Mucosa of rectum (tissue), 2 donors: Measurements from ENCODE around the gene CCL20.
A peak's percentile ranks its signal among the peaks of the same experiment; 100 is the strongest.

Source experiments
- H3K27ac ChIP-seq, 2 donors: one replicate each; pipeline ENCODE4 v1.7.0; 2013; ENCODE audit warnings: inconsistent platforms in 2 of 2, low read depth in 2 of 2, low read length in 2 of 2
- H3K27me3 ChIP-seq, 2 donors: one replicate each; pipeline ENCODE4 v1.7.0; 2013; ENCODE audit warnings: low read length in 2 of 2; ENCODE audit not compliant: control insufficient read depth in 2 of 2, insufficient read depth in 2 of 2
- H3K36me3 ChIP-seq, 2 donors: one replicate each; pipeline ENCODE4 v1.7.0; 2013; ENCODE audit warnings: low read length in 2 of 2; ENCODE audit not compliant: control insufficient read depth in 2 of 2, insufficient read depth in 2 of 2
- H3K4me1 ChIP-seq, 2 donors: one replicate each; pipeline ENCODE4 v1.7.0; 2013; ENCODE audit warnings: low read length in 2 of 2, mild to moderate bottlenecking in 1 of 2; ENCODE audit not compliant: control insufficient read depth in 2 of 2, insufficient read depth in 2 of 2
- H3K4me3 ChIP-seq, 2 donors: one replicate each; pipeline ENCODE4 v1.7.0; 2013; ENCODE audit warnings: low read length in 2 of 2
- H3K9ac ChIP-seq, 2 donors: one replicate each; pipeline ENCODE4 v1.7.0; 2013; ENCODE audit warnings: low read length in 2 of 2, low read depth in 1 of 2, mild to moderate bottlenecking in 1 of 2
- H3K9me3 ChIP-seq, 2 donors: one replicate each; pipeline ENCODE4 v1.7.0; 2013; ENCODE audit warnings: low read length in 2 of 2; ENCODE audit not compliant: control insufficient read depth in 2 of 2
- donor health status: healthy.
- donor health status: Normal muscosa, but diverticular disease.

Gene CCL20

GRCh38 chr2:227813562-227814353, at the start of gene CCL20:
TSS of gene CCL20 (plus strand) at chr2:227813842. CDS start at chr2:227813912, 70 bp downstream.
- Histone ChIP-seq H3K9me3 (no peaks in the 10 kb centered on the region), H3K9ac (no peak within 1 kb of the TSS), H3K36me3 (no peaks in the 10 kb centered on the region), H3K4me3 (peak within 1 kb of the TSS in 1 of 2 donors; percentile 10), H3K27me3 (no peaks in the 10 kb centered on the region), H3K27ac (peak within 1 kb of the TSS in 1 of 2 donors; percentile 2), H3K4me1 (peaks cover 8 to 17% of the 10 kb centered on the region in 2 donors)

GRCh38 chr2:227765788-227766372, 47.8 kb upstream of the CCL20 start:
- H3K9ac ChIP-seq, result no peak overlapping the region
- no peaks in the 10 kb centered on the region for H3K9me3 ChIP-seq
- no peaks in the 10 kb centered on the region for H3K27me3 ChIP-seq
- no peaks in the 10 kb centered on the region for H3K36me3 ChIP-seq
- H3K4me3 ChIP-seq, result no peak overlapping the region
- no peak overlapping the region for H3K27ac ChIP-seq
- H3K4me1 ChIP-seq, result peaks cover 15 to 17% of the 10 kb centered on the region in 2 donors

GRCh38 chr2:227766373-227766883, 47.2 kb upstream of the CCL20 start:
- Histone ChIP-seq H3K36me3 (no peaks in the 10 kb centered on the region), H3K4me3 (no peak overlapping the region), H3K9me3 (no peaks in the 10 kb centered on the region), H3K27ac (no peak overlapping the region), H3K9ac (no peak overlapping the region), H3K27me3 (no peaks in the 10 kb centered on the region), H3K4me1 (peaks cover 9 to 12% of the 10 kb centered on the region in 2 donors)

- Histone ChIP-seq H3K27ac (no peak overlapping the region), H3K9me3 (no peaks in the 10 kb centered on the region), H3K9ac (no peak overlapping the region), H3K27me3 (no peaks in the 10 kb centered on the region), H3K36me3 (no peaks in the 10 kb centered on the region), H3K4me3 (no peak overlapping the region), H3K4me1 (peaks cover 2% of the 10 kb centered on the region in 2 donors)
These were observed 45.8 kb upstream of the CCL20 start for GRCh38 chr2:227767830-227768229.

GRCh38 chr2:227772197-227772661, 41.4 kb upstream of the CCL20 start:
- Histone ChIP-seq H3K27ac (no peak overlapping the region), H3K9ac (no peak overlapping the region), H3K27me3 (no peaks in the 10 kb centered on the region), H3K36me3 (no peaks in the 10 kb centered on the region), H3K4me3 (no peak overlapping the region), H3K4me1 (peaks cover 0 to 10% of the 10 kb centered on the region in 2 donors), H3K9me3 (no peaks in the 10 kb centered on the region)

GRCh38 chr2:227772932-227773331, 40.7 kb upstream of the CCL20 start:
- Histone ChIP-seq H3K27ac (no peak overlapping the region), H3K4me3 (no peak overlapping the region), H3K4me1 (peaks cover 0 to 10% of the 10 kb centered on the region in 2 donors), H3K36me3 (no peaks in the 10 kb centered on the region), H3K9me3 (no peaks in the 10 kb centered on the region), H3K9ac (no peak overlapping the region), H3K27me3 (no peaks in the 10 kb centered on the region)

GRCh38 chr2:227774011-227774624, 39.5 kb upstream of the CCL20 start:
- no peaks in the 10 kb centered on the region for H3K27me3 ChIP-seq
- H3K36me3 ChIP-seq, result no peaks in the 10 kb centered on the region
- no peak overlapping the region for H3K27ac ChIP-seq
- H3K4me3 ChIP-seq, result no peak overlapping the region
- no peaks in the 10 kb centered on the region for H3K9me3 ChIP-seq
- no peak overlapping the region for H3K9ac ChIP-seq
- H3K4me1 ChIP-seq, result peaks cover 0 to 10% of the 10 kb centered on the region in 2 donors

GRCh38 chr2:227774895-227775842, 38.5 kb upstream of the CCL20 start:
- Histone ChIP-seq H3K36me3 (no peaks in the 10 kb centered on the region), H3K9ac (peak overlapping the region in 1 of 2 donors; percentile 19), H3K9me3 (no peaks in the 10 kb centered on the region), H3K4me3 (no peak overlapping the region), H3K27ac (peak overlapping the region; percentile 61), H3K27me3 (no peaks in the 10 kb centered on the region), H3K4me1 (peaks cover 0 to 10% of the 10 kb centered on the region in 2 donors)

- H3K9ac ChIP-seq, result peak overlapping the region; percentile 8 to 57
- peak overlapping the region; percentile 82 to 93 for H3K27ac ChIP-seq
These were observed 32.5 kb upstream of the CCL20 start for GRCh38 chr2:227780981-227781615.

More at GRCh38 chr2:227780981-227781615, 32.5 kb upstream of the CCL20 start:
- H3K27me3 ChIP-seq, result no peaks in the 10 kb centered on the region
- no peaks in the 10 kb centered on the region for H3K9me3 ChIP-seq
- H3K4me1 ChIP-seq, result peaks cover 9 to 12% of the 10 kb centered on the region in 2 donors
- H3K36me3 ChIP-seq, result no peaks in the 10 kb centered on the region
- H3K4me3 ChIP-seq, result peak overlapping the region; percentile 59 to 75
